Spleen (tissue), 11 donors: ENCODE results near the gene SH2D7. TPM values are rescaled to one million over a fixed set of nuclear protein-coding genes. Genes with fewer than 3 reads are reported as not detected.

Experiments used
- DNase-seq: peaks from one replicate; pipeline ENCODE4 v3.0.0-alpha.2; 2020
- H3K27ac ChIP-seq, 8 donors: fragments of 200-600 bp; sonication (generic) in 7 of 8; 1 replicate in 4 of 8; 2 replicates in 4 of 8; pipeline versions ENCODE4 v1.5.0 to v1.8.0; 2016 to 2021; ENCODE audit warnings: inconsistent platforms in 4 of 8, mild to moderate bottlenecking in 4 of 8, moderate library complexity in 1 of 8
- H3K27me3 ChIP-seq, 7 donors: fragments of 200-600 bp; sonication (generic) in 6 of 7; replicated peaks in 1 of 7; 1 replicate in 4 of 7; 2 replicates in 3 of 7; pipeline versions ENCODE4 v1.5.0 to v1.8.0; 2016 to 2021; ENCODE audit warnings: inconsistent platforms in 3 of 7, mild to moderate bottlenecking in 1 of 7
- H3K36me3 ChIP-seq, 6 donors: fragments of 200-600 bp; sonication (generic) in 5 of 6; 1 replicate in 4 of 6; 2 replicates in 2 of 6; pipeline versions ENCODE4 v1.5.0 to v1.8.0; 2016 to 2021; ENCODE audit warnings: inconsistent platforms in 2 of 6
- H3K4me1 ChIP-seq, 6 donors: fragments of 200-600 bp; sonication (generic) in 5 of 6; 1 replicate in 3 of 6; 2 replicates in 3 of 6; pipeline versions ENCODE4 v1.5.0 to v1.8.0; 2016 to 2021; ENCODE audit warnings: inconsistent platforms in 3 of 6
- H3K4me3 ChIP-seq, 8 donors: fragments of 200-600 bp; sonication (generic) in 7 of 8; 1 replicate in 4 of 8; 2 replicates in 4 of 8; pipeline versions ENCODE4 v1.5.0 to v1.8.0; 2016 to 2021; ENCODE audit warnings: inconsistent platforms in 4 of 8, mild to moderate bottlenecking in 4 of 8, moderate library complexity in 2 of 8
- H3K9me3 ChIP-seq, 8 donors: fragments of 200-600 bp; sonication (generic) in 7 of 8; 1 replicate in 4 of 8; 2 replicates in 4 of 8; pipeline versions ENCODE4 v1.5.0 to v1.8.0; 2016 to 2021; ENCODE audit warnings: inconsistent platforms in 4 of 8
- CTCF ChIP-seq, 11 experiments: fragments of 200-600 bp in 7 of 11; fragments of 450-650 bp in 4 of 11; sonication (generic) in 4 of 11; IDR thresholded peaks in 8 of 11; conservative IDR thresholded peaks in 3 of 11; 1 replicate in 7 of 11; 2 replicates in 4 of 11; pipeline versions ENCODE4 v1.4.0 to v1.8.0; 2016 to 2021; ENCODE audit warnings: antibody characterized with exemption in 11 of 11, inconsistent platforms in 4 of 11, mild to moderate bottlenecking in 1 of 11
- POLR2A ChIP-seq, 3 donors: fragments of 450-650 bp; IDR thresholded peaks; one replicate each; pipeline ENCODE4 v1.5.1; 2017; ENCODE audit warnings: antibody characterized with exemption in 3 of 3, mild to moderate bottlenecking in 1 of 3
- POLR2AphosphoS5 ChIP-seq, 3 donors: sonication (generic); formaldehyde crosslinking; IDR thresholded peaks; one replicate each; pipeline ENCODE4 v1.5.1; 2017; ENCODE audit warnings: antibody characterized with exemption in 3 of 3
- WGBS, 5 donors: extraction: QIAGEN DNeasy Blood & Tissue Kit in 3 of 5; methylation state at CpG; one replicate each; pipeline versions ENCODE4 v1.1.5 to v1.1.7; 2013 to 2018; 5-methylcytosine and 5-hydroxymethylcytosine counted together
- intact Hi-C: fragments of 100-400 bp; cut with DNase I; formaldehyde crosslinking; loops from one replicate; pipeline ENCODE4 v1.15.0; 2023; ENCODE audit warnings: low total_unique reads
- polyA plus RNA-seq, 3 donors: library from polyadenylated mRNA; stranded (reverse); fragments of 200-250 nt; gene quantifications; one replicate each; pipeline ENCODE4 v1.2.1, GENCODE V29; 2013
- total RNA-seq, 7 donors: library from RNA; depleted of rRNA in 3 of 7; stranded (reverse); fragments of >200 nt in 3 of 7; fragmentation: NEBNext Ultra II Directional in 4 of 7; extraction: Animal tissue kit (Norgen Biotek cat#: 25700) in 4 of 7; gene quantifications; one replicate each; pipeline versions ENCODE4 v1.1.0 to v1.2.1, GENCODE V29; 2016 to 2021
- donor health status: healthy with polysubstance abuse.
- donor health status: DM: no; HTN: no; CAD: no; lungs with moderate emphysema.
- donor health status: DM: no; HTN: no; CAD: no.
- donor health status: Bipolar disorder and iron deficiency.
- donor health status: healthy.
- donor health status: DM: no; HTN: no; CAD: no.
- donor health status: DM: yes; HTN: yes; CAD: no.

Gene SH2D7
- total and polyA plus RNA-seq, 10 donors, result not detected

- H3K27ac ChIP-seq, result no peak overlapping the region
- intact Hi-C loops, result no loop called here
- no peak for TF ChIP-seq CTCF (IDR thresholded peaks at IDR 0.05 in 8 of 11, conservative IDR thresholded peaks at IDR 0.05 in 3 of 11)
- no peak for TF ChIP-seq POLR2A (IDR thresholded peaks at IDR 0.05)
- no peak for TF ChIP-seq POLR2AphosphoS5 (IDR thresholded peaks at IDR 0.05)
- no peaks in the 10 kb centered on the region for H3K9me3 ChIP-seq
- DNase-seq, result no peak
- WGBS, 5 donors, result 81 to 95% (median 83%) methylated on average over 3 of the region's 3 CpGs
- H3K36me3 ChIP-seq, result no peaks in the 10 kb centered on the region
- H3K4me3 ChIP-seq, result no peak overlapping the region
- H3K4me1 ChIP-seq, result peaks cover 0 to 1% (median 0%) of the 10 kb centered on the region in 6 donors
- no peaks in the 10 kb centered on the region for H3K27me3 ChIP-seq
These were observed 32.9 kb downstream of the SH2D7 start for GRCh38 chr15:78125267-78125666.

GRCh38 chr15:78127882-78128281 is 35.5 kb downstream of the SH2D7 start:
- TF ChIP-seq CTCF (IDR thresholded peaks at IDR 0.05 in 8 of 11, conservative IDR thresholded peaks at IDR 0.05 in 3 of 11), result no peak
- no peak for TF ChIP-seq POLR2AphosphoS5 (IDR thresholded peaks at IDR 0.05)
- no peak for TF ChIP-seq POLR2A (IDR thresholded peaks at IDR 0.05)
- DNase-seq, result no peak
- Histone ChIP-seq H3K9me3 (no peaks in the 10 kb centered on the region), H3K36me3 (no peaks in the 10 kb centered on the region), H3K27ac (peak overlapping the region in 1 of 8 donors; percentile 21), H3K4me3 (no peak overlapping the region), H3K27me3 (peaks cover 0 to 5% (median 0%) of the 10 kb centered on the region in 7 donors), H3K4me1 (peaks cover 6 to 25% (median 16%) of the 10 kb centered on the region in 6 donors)
- intact Hi-C loops, result no loop called here
- WGBS, 5 donors, result 88 to 97% (median 93%) methylated on average over 2 of the region's 2 CpGs

GRCh38 chr15:78129077-78129750 is 36.9 kb downstream of the SH2D7 start:
- no peak for TF ChIP-seq POLR2A (IDR thresholded peaks at IDR 0.05)
- no peak for TF ChIP-seq CTCF (IDR thresholded peaks at IDR 0.05 in 8 of 11, conservative IDR thresholded peaks at IDR 0.05 in 3 of 11)
- no peak for TF ChIP-seq POLR2AphosphoS5 (IDR thresholded peaks at IDR 0.05)
- intact Hi-C loops, result no loop called here
- H3K9me3 ChIP-seq, result no peaks in the 10 kb centered on the region
- WGBS, 5 donors, result 84 to 87% (median 84%) methylated on average over 8 of the region's 8 CpGs
- peaks cover 0 to 5% (median 0%) of the 10 kb centered on the region in 7 donors for H3K27me3 ChIP-seq
- peak; percentile 68 for DNase-seq
- peak overlapping the region in 1 of 8 donors; percentile 94 for H3K27ac ChIP-seq
- H3K4me3 ChIP-seq, result no peak overlapping the region
- peaks cover 6 to 31% (median 16%) of the 10 kb centered on the region in 6 donors for H3K4me1 ChIP-seq
- no peaks in the 10 kb centered on the region for H3K36me3 ChIP-seq

- DNase-seq, result no peak
- H3K27ac ChIP-seq, result peak overlapping the region in 2 of 8 donors; percentile 89 to 94
- no peak for TF ChIP-seq POLR2A (IDR thresholded peaks at IDR 0.05)
- no peak for TF ChIP-seq CTCF (IDR thresholded peaks at IDR 0.05 in 8 of 11, conservative IDR thresholded peaks at IDR 0.05 in 3 of 11)
- no peak for TF ChIP-seq POLR2AphosphoS5 (IDR thresholded peaks at IDR 0.05)
- H3K27me3 ChIP-seq, result peaks cover 0 to 5% (median 0%) of the 10 kb centered on the region in 7 donors
- WGBS, 5 donors, result 91 to 96% (median 92%) methylated on average over 5 of the region's 5 CpGs
- intact Hi-C loops, result no loop called here
- H3K4me3 ChIP-seq, result no peak overlapping the region
- H3K36me3 ChIP-seq, result no peaks in the 10 kb centered on the region
- H3K9me3 ChIP-seq, result no peaks in the 10 kb centered on the region
- peaks cover 6 to 31% (median 16%) of the 10 kb centered on the region in 6 donors for H3K4me1 ChIP-seq
These were observed 37.5 kb downstream of the SH2D7 start for GRCh38 chr15:78129751-78130287.
